Kidney (tissue), 14 donors: ENCODE data around the gene SLCO3A1. TPM values are rescaled to one million over a fixed set of nuclear protein-coding genes. Genes with fewer than 3 reads are reported as not detected.

Experiments used
- DNase-seq, 5 donors: peaks; one replicate each; pipeline ENCODE4 v3.0.0-alpha.2; 2013 to 2020
- FAIRE-seq: peaks from 2 replicates; lab custom pipeline; 2012; peaks lifted over from hg19 to GRCh38; lab: Jason Lieb, UNC
- H3K27ac ChIP-seq, 2 donors: one replicate each; pipeline ENCODE4 v1.7.0; 2013; ENCODE audit warnings: low read depth in 2 of 2, low read length in 2 of 2, inconsistent platforms in 1 of 2
- H3K27me3 ChIP-seq: one replicate; pipeline ENCODE4 v1.7.1; 2013; ENCODE audit warnings: low read length, inconsistent platforms; ENCODE audit not compliant: control insufficient read depth, insufficient read depth
- H3K36me3 ChIP-seq, 3 donors: one replicate each; pipeline versions ENCODE4 v1.7.0 to v1.7.1; 2013; ENCODE audit warnings: low read length in 3 of 3, control low read depth in 1 of 3, inconsistent platforms in 1 of 3; ENCODE audit not compliant: insufficient read depth in 3 of 3, control insufficient read depth in 2 of 3
- H3K4me1 ChIP-seq, 3 donors: one replicate each; pipeline versions ENCODE4 v1.7.0 to v1.7.1; 2013; ENCODE audit warnings: low read length in 3 of 3, inconsistent platforms in 1 of 3, low read depth in 1 of 3; ENCODE audit not compliant: control insufficient read depth in 2 of 3, insufficient read depth in 2 of 3
- H3K4me3 ChIP-seq, 3 donors: one replicate each; pipeline versions ENCODE4 v1.7.0 to v1.8.1; 2013; ENCODE audit warnings: low read length in 3 of 3, control low read depth in 1 of 3, inconsistent platforms in 1 of 3
- H3K9ac ChIP-seq, 3 donors: one replicate each; pipeline versions ENCODE4 v1.7.0 to v1.7.1; 2013; ENCODE audit warnings: low read length in 3 of 3, control low read depth in 1 of 3, inconsistent platforms in 1 of 3
- H3K9me3 ChIP-seq, 3 donors: one replicate each; pipeline versions ENCODE4 v1.7.0 to v1.7.1; 2013; ENCODE audit warnings: low read length in 3 of 3, control low read depth in 1 of 3, inconsistent platforms in 1 of 3; ENCODE audit not compliant: control insufficient read depth in 2 of 3, insufficient read depth in 1 of 3
- intact Hi-C: fragments of 100-400 bp; cut with DNase I; formaldehyde crosslinking; loops from one replicate; pipeline ENCODE4 v1.11.1; 2022
- polyA plus RNA-seq: library from polyadenylated mRNA; stranded (reverse); fragments of 350-450 nt; fragmentation: Illumina TruSeq; extraction: RNeasy Lipid Tissue Mini Kit (QIAGEN cat#74804); gene quantifications from one replicate; pipeline ENCODE4 v1.2.3, GENCODE V29; 2014; ENCODE audit warnings: low read depth, low replicate concordance; ENCODE audit not compliant: insufficient read depth
- total RNA-seq: library from RNA; stranded (reverse); fragmentation: NEBNext Ultra II Directional; extraction: Animal tissue kit (Norgen Biotek cat#: 25700); gene quantifications from one replicate; pipeline ENCODE4 v1.2.1, GENCODE V29; 2021
- TF ChIP-seq, protein P1 (sequence below): IDR thresholded peaks from 3 replicates; pipeline ENCODE4 v1.5.1; 2012; ENCODE audit warnings: mild to moderate bottlenecking, moderate library complexity, borderline replicate concordance; ENCODE audit not compliant: insufficient read depth; ENCODE audit errors: extremely low read depth
- donor health status: control.
- donor health status: control.
- donor health status: control.
- donor health status: control.
- donor health status: control.
- donor health status: DM: yes; HTN: yes; CAD: no.
- donor health status: Normal renal cell carcinoma (clear cell type).

The SLCO3A1 gene
- total and polyA plus RNA-seq, 2 donors from 2014 or later: 12.8 to 59.4 TPM

DNA sequence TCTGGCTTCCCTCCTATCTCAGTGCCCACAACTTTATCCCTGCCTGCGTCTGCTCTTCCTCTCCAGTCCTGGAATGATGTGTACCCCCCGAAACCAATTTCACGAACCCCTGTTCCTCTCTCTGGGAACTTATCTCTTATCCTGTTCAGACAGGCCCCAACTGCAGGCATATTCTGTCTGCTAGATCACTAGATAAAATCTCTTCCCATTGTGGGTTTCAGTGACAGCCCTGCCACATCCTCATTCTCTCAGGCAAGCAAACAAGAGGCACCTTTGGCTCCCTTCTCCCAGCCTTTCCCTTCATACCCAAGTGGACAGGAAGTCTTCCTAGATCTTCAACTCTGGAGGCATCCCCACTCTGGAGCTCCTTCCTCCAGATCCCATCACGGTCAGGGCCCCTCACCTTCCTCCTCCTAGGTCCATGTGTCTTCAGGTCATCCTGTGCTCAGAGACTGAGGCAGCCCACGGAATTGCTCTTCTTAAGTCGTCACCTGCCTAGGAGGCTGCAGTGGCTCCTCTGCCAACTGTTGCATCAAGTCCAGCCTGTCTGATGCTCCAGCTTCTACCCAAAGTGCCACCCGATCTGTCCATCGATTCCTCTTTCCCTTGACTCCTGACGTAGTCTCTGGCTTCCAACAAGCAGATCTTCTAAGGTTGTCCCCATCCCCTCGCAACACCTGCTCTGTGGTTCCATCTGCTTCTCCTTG lies 190.8 kb downstream of the SLCO3A1 start:
- H3K36me3 ChIP-seq: no peaks in the 10 kb centered on the region
- H3K27ac ChIP-seq: no peak overlapping the region
- FAIRE-seq (no peak), DNase-seq (no peak)
- intact Hi-C loops: no loop called here
- H3K27me3 ChIP-seq: no peaks in the 10 kb centered on the region
- no peaks in the 10 kb centered on the region for H3K4me1 ChIP-seq
- no peak overlapping the region for H3K4me3 ChIP-seq
- TF ChIP-seq, protein P1, sequence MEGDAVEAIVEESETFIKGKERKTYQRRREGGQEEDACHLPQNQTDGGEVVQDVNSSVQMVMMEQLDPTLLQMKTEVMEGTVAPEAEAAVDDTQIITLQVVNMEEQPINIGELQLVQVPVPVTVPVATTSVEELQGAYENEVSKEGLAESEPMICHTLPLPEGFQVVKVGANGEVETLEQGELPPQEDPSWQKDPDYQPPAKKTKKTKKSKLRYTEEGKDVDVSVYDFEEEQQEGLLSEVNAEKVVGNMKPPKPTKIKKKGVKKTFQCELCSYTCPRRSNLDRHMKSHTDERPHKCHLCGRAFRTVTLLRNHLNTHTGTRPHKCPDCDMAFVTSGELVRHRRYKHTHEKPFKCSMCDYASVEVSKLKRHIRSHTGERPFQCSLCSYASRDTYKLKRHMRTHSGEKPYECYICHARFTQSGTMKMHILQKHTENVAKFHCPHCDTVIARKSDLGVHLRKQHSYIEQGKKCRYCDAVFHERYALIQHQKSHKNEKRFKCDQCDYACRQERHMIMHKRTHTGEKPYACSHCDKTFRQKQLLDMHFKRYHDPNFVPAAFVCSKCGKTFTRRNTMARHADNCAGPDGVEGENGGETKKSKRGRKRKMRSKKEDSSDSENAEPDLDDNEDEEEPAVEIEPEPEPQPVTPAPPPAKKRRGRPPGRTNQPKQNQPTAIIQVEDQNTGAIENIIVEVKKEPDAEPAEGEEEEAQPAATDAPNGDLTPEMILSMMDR: no peak
- no peaks in the 10 kb centered on the region for H3K9me3 ChIP-seq
- H3K9ac ChIP-seq: no peak overlapping the region

DNA sequence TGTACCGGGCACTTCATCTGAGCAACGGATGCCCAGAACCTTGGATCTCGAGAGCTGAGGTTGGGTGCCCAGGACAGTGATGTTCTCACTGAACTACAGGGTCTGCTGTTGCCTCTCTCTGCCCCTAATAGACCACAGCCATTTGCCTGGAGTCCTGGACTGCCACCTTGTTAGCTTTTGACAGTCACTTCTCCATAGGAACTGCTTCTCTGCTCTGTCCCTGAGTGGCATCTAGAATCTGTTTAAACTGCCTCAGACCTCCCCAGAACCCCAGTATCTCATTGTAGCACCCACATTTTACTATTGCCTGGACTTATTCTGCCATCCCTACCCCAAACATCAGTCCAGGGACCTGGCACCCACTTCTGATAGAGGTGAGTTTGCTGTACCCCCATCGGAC lies 194.4 kb downstream of the SLCO3A1 start:
- no peak for FAIRE-seq
- Histone ChIP-seq H3K9me3 (no peaks in the 10 kb centered on the region), H3K36me3 (no peaks in the 10 kb centered on the region), H3K27ac (no peak overlapping the region), H3K4me1 (peaks cover 0 to 3% (median 0%) of the 10 kb centered on the region in 3 donors), H3K27me3 (no peaks in the 10 kb centered on the region), H3K9ac (no peak overlapping the region), H3K4me3 (no peak overlapping the region)
- TF ChIP-seq, protein P1: no peak
- intact Hi-C loops: no loop called here
- no peak for DNase-seq

DNA sequence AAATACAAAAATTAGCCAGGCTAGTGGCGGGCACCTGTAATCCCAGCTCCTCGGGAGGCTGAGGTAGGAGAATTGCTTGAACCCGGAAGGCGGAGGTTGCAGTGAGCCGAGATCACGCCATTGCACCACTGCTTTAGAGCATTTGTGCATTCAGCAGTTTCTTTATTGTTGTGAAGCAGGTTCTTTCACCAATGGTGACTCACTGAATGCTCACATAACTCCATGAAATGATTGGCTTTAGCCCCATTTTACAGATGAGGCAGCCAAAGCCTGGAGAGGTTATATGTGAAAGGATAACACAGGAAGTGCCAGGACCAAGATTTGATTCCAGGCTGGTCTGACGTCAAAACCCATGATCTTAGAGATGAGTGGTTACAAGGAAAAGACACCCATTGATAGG lies 195.2 kb downstream of the SLCO3A1 start:
- intact Hi-C loops: no loop called here

More for the DNA sequence above, 195.2 kb downstream of the SLCO3A1 start:
- Histone ChIP-seq H3K36me3 (no peaks in the 10 kb centered on the region), H3K4me1 (peaks cover 0 to 3% (median 0%) of the 10 kb centered on the region in 3 donors), H3K9ac (no peak overlapping the region), H3K27me3 (no peaks in the 10 kb centered on the region), H3K4me3 (no peak overlapping the region), H3K27ac (no peak overlapping the region), H3K9me3 (no peaks in the 10 kb centered on the region)
- DNase-seq: no peak
- TF ChIP-seq, protein P1: no peak
- FAIRE-seq: no peak
